Hepatocyte (in vitro differentiated cells): Measurements from ENCODE around the gene UBA5. TPM values are rescaled to one million over a fixed set of nuclear protein-coding genes. Genes with fewer than 3 reads are reported as not detected.
A peak's percentile ranks its signal among the peaks of the same experiment; 100 is the strongest.

Experiments
- DNase-seq: peaks from one replicate; pipeline ENCODE4 v3.0.0-alpha.2; 2016; ENCODE audit warnings: low spot score
- H2AFZ ChIP-seq: fragments of 200-600 bp; sonication (generic); 2 replicates; pipeline ENCODE4 v1.6.0; 2016; ENCODE audit warnings: antibody characterized with exemption, mild to moderate bottlenecking
- H3K27ac ChIP-seq: fragments of 200-600 bp; sonication (generic); 2 replicates; pipeline ENCODE4 v1.5.1; 2016; ENCODE audit warnings: mild to moderate bottlenecking
- H3K27me3 ChIP-seq: fragments of 200-600 bp; sonication (generic); 2 replicates; pipeline ENCODE4 v1.6.1; 2016
- H3K36me3 ChIP-seq: fragments of 200-600 bp; sonication (generic); replicated peaks from 2 replicates; pipeline ENCODE4 v1.5.1; 2016; ENCODE audit warnings: low read depth; ENCODE audit not compliant: insufficient read depth
- H3K4me1 ChIP-seq: fragments of 200-600 bp; sonication (generic); 2 replicates; pipeline ENCODE4 v1.5.1; 2016; ENCODE audit warnings: mild to moderate bottlenecking, moderate library complexity; ENCODE audit not compliant: insufficient read depth
- H3K4me2 ChIP-seq: fragments of 200-600 bp; sonication (generic); 2 replicates; pipeline ENCODE4 v1.6.0; 2016
- H3K4me3 ChIP-seq: fragments of 200-600 bp; sonication (generic); 2 replicates; pipeline ENCODE4 v1.5.1; 2016; ENCODE audit warnings: mild to moderate bottlenecking
- H3K79me2 ChIP-seq: fragments of 200-600 bp; sonication (generic); 2 replicates; pipeline ENCODE4 v1.6.0; 2017; ENCODE audit warnings: mild to moderate bottlenecking
- H3K9me2 ChIP-seq: fragments of 200-600 bp; sonication (generic); replicated peaks from 2 replicates; pipeline ENCODE4 v1.6.0; 2017; ENCODE audit warnings: mild to moderate bottlenecking; ENCODE audit not compliant: insufficient read depth
- H3K9me3 ChIP-seq: fragments of 200-600 bp; sonication (generic); 2 replicates; pipeline ENCODE4 v1.5.1; 2016; ENCODE audit warnings: low read depth, mild to moderate bottlenecking
- H4K20me1 ChIP-seq: fragments of 200-600 bp; sonication (generic); 2 replicates; pipeline ENCODE4 v1.6.0; 2016; ENCODE audit warnings: mild to moderate bottlenecking; ENCODE audit not compliant: insufficient read depth, poor library complexity, severe bottlenecking
- EZH2 ChIP-seq: fragments of 200-600 bp; sonication (generic); IDR thresholded peaks from 2 replicates; pipeline ENCODE4 v1.6.1; 2016; ENCODE audit warnings: antibody characterized with exemption, mild to moderate bottlenecking, borderline replicate concordance
- EZH2phosphoT487 ChIP-seq: fragments of 200-600 bp; sonication (generic); IDR thresholded peaks from one replicate; pipeline ENCODE4 v1.6.1; 2018; ENCODE audit warnings: antibody characterized with exemption, mild to moderate bottlenecking, low read depth, moderate library complexity; ENCODE audit not compliant: unreplicated experiment, severe bottlenecking
- WGBS: methylation state at CpG from one replicate; pipeline ENCODE4 v1.1.6; 2016; ENCODE audit warnings: low lambda C conversion rate; ENCODE audit errors: missing lambda C conversion rate; 5-methylcytosine and 5-hydroxymethylcytosine counted together
- polyA plus RNA-seq: library from polyadenylated mRNA; unstranded; fragments of >200 nt; fragmentation: Nextera tagmentation; extraction: Ambion mirVana; gene quantifications from 2 replicates; pipeline ENCODE4 v1.2.1, GENCODE V29; 2016
- total RNA-seq: library from RNA; depleted of rRNA; stranded (reverse); fragments of >200 nt; gene quantifications from 2 replicates; pipeline ENCODE4 v1.2.3, GENCODE V29; 2014
- TF ChIP-seq, protein P1 (sequence below): fragments of 200-600 bp; sonication (generic); IDR thresholded peaks from 2 replicates; pipeline ENCODE4 v1.5.1; 2016; ENCODE audit warnings: antibody characterized with exemption, mild to moderate bottlenecking; ENCODE audit not compliant: poor library complexity

The UBA5 gene
- total and polyA plus RNA-seq, 2 experiments from 2014 or later = 26.9 to 42.4 TPM

DNA sequence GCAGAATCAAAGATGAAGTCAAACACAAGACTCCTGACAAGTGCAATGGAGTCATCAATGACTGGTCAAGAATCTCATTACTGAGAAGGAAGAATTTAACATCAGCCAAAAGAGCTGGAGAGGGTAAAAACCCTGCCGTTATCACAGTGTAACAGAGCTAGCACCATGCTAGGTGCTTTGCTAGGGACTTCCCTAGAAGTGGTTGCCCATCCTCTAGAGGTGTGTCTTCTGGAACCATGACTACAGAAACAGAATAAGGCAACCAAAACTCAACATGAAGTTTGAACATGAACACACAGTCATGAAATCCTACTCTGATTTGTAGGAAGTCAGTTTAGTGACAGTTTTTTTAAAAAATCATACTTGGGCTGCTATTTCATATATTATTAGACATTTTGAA is 10.0 kb upstream of the UBA5 start:
- no peak overlapping the region for H3K4me2 ChIP-seq
- H3K27ac ChIP-seq = no peak overlapping the region
- no peaks in the 10 kb centered on the region for H3K36me3 ChIP-seq
- peaks cover 7% of the 10 kb centered on the region for H3K4me1 ChIP-seq
- H2AFZ ChIP-seq = no peak overlapping the region
- no peak overlapping the region for H3K4me3 ChIP-seq
- H3K9me3 ChIP-seq = no peaks in the 10 kb centered on the region
- WGBS = 87% methylated on average over 1 of the region's 1 CpG
- TF ChIP-seq EZH2phosphoT487 (no peak), EZH2 (no peak)
- TF ChIP-seq, protein P1, sequence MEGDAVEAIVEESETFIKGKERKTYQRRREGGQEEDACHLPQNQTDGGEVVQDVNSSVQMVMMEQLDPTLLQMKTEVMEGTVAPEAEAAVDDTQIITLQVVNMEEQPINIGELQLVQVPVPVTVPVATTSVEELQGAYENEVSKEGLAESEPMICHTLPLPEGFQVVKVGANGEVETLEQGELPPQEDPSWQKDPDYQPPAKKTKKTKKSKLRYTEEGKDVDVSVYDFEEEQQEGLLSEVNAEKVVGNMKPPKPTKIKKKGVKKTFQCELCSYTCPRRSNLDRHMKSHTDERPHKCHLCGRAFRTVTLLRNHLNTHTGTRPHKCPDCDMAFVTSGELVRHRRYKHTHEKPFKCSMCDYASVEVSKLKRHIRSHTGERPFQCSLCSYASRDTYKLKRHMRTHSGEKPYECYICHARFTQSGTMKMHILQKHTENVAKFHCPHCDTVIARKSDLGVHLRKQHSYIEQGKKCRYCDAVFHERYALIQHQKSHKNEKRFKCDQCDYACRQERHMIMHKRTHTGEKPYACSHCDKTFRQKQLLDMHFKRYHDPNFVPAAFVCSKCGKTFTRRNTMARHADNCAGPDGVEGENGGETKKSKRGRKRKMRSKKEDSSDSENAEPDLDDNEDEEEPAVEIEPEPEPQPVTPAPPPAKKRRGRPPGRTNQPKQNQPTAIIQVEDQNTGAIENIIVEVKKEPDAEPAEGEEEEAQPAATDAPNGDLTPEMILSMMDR = no peak
- H4K20me1 ChIP-seq = no peaks in the 10 kb centered on the region
- H3K79me2 ChIP-seq = peaks cover 28% of the 10 kb centered on the region
- H3K9me2 ChIP-seq = no peaks in the 10 kb centered on the region
- no peak for DNase-seq
- no peaks in the 10 kb centered on the region for H3K27me3 ChIP-seq

DNA sequence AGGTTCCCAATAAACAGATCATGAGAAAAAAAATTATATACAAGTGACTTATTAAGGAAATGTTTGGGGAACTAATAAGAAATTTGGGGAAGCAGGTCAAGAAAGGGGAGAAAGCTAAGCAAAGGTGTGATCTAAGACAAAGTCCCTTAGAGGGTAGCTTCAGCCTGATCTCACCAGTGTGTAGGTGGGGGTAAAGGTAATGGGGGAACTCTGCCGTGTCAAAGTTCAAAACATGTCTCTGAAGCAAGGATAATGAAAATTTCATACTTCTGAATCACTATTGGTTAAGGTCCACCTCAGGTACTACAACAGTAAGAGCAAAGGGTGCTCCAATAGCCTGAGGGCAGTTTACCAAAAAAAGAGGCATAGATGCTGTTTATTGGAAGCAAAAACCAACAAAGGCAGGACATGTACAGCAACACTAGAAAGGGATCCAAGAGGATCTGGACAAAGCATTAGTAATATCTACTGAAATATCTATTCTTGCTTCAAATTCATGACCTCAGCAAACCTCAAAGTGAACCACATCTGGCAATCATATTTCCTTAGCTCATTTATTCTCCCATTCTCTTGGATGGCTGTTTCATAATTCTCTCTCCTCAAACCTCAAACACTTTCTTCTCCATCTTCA is 7.4 kb upstream of the UBA5 start:
- 86% methylated on average over 1 of the region's 1 CpG for WGBS
- no peak overlapping the region for H3K4me2 ChIP-seq

DNA sequence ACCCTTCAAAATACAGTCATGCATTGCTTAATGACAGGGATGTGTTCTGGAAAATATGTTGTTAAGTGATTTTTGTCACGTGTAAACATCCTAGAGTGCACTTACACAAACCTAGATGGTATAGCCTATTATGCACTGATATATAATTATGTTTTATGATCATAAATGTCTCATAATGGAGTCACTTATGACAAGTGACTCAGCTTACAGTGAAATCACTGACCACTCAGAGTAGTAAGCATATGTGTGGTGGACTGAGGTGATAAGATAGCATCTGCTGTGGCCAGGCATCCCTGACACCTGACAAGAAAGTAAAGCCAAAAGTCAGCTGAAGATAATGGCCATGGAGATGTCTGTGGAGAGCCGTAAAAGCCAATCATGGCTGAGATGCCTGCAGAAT is 5.9 kb upstream of the UBA5 start:
- no peak overlapping the region for H2AFZ ChIP-seq
- 72% methylated on average over 2 of the region's 2 CpGs for WGBS
- no peaks in the 10 kb centered on the region for H3K9me3 ChIP-seq
- H3K36me3 ChIP-seq = no peaks in the 10 kb centered on the region
- no peaks in the 10 kb centered on the region for H3K27me3 ChIP-seq
- peaks cover 39% of the 10 kb centered on the region for H3K79me2 ChIP-seq
- DNase-seq = no peak
- H3K4me1 ChIP-seq = peaks cover 7% of the 10 kb centered on the region
- H3K27ac ChIP-seq = no peak overlapping the region
- TF ChIP-seq EZH2 = no peak
- TF ChIP-seq EZH2phosphoT487 = no peak
- TF ChIP-seq, protein P1 = no peak
- no peak overlapping the region for H3K4me3 ChIP-seq
- H3K9me2 ChIP-seq = no peaks in the 10 kb centered on the region
- no peak overlapping the region for H3K4me2 ChIP-seq
- no peaks in the 10 kb centered on the region for H4K20me1 ChIP-seq

More for the DNA sequence above, 7.4 kb upstream of the UBA5 start:
- H3K27me3 ChIP-seq = no peaks in the 10 kb centered on the region
- H3K36me3 ChIP-seq = no peaks in the 10 kb centered on the region
- H4K20me1 ChIP-seq = no peaks in the 10 kb centered on the region
- H3K27ac ChIP-seq = peak overlapping the region; percentile 24
- no peak for DNase-seq
- no peaks in the 10 kb centered on the region for H3K9me3 ChIP-seq
- no peaks in the 10 kb centered on the region for H3K9me2 ChIP-seq
- H3K79me2 ChIP-seq = peaks cover 38% of the 10 kb centered on the region
- peaks cover 11% of the 10 kb centered on the region for H3K4me1 ChIP-seq
- H3K4me3 ChIP-seq = no peak overlapping the region
- H2AFZ ChIP-seq = no peak overlapping the region
- TF ChIP-seq EZH2 (no peak), EZH2phosphoT487 (no peak)
- TF ChIP-seq, protein P1 = no peak
